HPDE6-E6E7 (cell line): ENCODE data around the gene ILDR2.

ENCODE experiments used
- DNase-seq: peaks from one replicate; pipeline ENCODE4 v3.0.0; 2011; ENCODE audit warnings: missing footprints; ENCODE audit errors: extremely low spot score

ILDR2 gene, protein sequence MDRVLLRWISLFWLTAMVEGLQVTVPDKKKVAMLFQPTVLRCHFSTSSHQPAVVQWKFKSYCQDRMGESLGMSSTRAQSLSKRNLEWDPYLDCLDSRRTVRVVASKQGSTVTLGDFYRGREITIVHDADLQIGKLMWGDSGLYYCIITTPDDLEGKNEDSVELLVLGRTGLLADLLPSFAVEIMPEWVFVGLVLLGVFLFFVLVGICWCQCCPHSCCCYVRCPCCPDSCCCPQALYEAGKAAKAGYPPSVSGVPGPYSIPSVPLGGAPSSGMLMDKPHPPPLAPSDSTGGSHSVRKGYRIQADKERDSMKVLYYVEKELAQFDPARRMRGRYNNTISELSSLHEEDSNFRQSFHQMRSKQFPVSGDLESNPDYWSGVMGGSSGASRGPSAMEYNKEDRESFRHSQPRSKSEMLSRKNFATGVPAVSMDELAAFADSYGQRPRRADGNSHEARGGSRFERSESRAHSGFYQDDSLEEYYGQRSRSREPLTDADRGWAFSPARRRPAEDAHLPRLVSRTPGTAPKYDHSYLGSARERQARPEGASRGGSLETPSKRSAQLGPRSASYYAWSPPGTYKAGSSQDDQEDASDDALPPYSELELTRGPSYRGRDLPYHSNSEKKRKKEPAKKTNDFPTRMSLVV

DNA sequence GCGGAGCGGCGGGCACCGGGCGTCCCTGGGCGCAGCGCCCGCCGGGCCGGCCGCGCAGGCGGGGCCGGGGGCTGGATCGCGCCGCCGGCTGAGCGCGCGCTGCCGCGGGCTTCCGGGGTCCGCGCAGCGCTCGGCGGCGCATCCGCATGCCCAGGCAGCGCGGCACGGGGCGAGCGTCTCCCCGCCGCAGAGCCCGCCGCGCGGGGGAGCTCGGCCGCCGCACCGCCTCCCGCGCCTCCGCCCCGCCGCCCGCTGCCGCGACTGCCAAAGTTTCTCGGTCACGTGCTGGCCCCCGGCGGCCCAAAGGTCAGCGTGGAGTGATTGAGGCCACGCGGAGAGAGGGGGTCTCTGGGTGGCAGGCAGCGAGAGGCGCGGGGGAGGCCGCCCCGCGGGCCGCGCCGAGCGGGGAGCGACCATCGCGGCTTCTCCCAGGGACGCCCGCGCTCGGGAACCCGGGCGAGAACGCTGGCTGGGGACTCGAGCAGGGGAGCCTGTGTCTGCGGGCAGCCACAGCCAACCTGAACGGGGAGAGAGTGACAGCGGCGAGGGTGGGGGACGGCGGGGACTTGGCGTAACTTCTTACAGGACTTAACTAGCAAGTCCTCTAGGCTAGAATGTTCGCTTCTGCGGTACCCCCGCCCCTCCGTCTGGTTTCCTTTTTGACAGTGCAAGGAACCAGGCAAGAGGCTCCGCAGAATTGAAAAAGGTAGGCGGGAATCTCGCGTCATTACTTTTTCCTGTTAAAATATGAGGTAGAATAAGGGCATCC, at the start of gene ILDR2:
ILDR2 (minus strand) TSS at position 180 of the 769 bp plus-strand sequence. CDS start 272 bp downstream, outside the sequence.
- DNase-seq = peak; percentile 32

DNA sequence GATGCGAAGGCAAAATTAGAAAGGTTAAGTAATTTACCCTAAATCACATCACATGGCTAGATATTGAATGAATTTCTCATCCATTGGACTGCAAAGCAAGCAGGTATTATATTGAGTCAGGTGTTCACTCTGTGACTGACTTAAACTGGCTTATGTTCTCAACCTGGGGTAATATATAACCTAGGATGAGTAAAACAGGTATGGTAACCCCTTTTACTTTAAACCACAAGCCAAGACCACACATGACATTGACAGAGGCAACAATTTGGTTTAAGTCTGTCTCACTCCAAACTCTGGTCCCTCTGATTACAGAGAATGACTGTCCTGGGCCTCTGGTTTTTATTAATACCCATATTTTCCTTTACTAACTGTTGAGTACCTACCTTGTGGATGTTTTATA, 47.0 kb upstream of the ILDR2 start:
- no peak for DNase-seq

DNA sequence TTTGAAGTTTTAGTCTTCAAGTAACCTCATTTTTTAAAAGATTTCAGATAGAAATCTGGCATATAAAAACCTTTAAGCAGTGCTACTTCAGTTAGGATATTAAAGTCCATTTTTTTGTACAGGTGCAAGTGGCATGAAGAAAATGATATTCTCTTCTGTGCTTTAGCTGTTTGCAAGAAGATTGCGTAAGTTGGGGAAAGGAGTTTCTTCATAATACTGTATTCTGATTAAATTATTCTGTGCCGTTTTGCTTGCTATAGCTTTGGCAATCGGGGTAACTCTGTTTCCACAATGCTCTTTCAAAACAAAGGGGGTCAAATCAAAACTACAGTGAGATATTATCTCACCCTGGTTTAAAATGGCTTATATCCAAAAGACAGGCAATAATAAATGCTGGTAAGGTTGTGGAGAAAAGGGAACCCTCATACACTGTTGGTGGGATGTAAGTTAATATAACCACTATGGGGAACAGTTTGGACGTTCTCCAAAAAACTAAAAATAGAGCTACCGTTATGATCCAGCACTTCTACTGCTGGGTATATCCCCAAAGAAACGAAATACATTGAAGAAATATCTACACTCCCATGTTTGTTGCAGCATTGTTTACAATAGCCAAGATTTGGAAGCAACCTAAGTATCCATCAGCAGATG, 40.9 kb upstream of the ILDR2 start:
- DNase-seq = no peak

DNA sequence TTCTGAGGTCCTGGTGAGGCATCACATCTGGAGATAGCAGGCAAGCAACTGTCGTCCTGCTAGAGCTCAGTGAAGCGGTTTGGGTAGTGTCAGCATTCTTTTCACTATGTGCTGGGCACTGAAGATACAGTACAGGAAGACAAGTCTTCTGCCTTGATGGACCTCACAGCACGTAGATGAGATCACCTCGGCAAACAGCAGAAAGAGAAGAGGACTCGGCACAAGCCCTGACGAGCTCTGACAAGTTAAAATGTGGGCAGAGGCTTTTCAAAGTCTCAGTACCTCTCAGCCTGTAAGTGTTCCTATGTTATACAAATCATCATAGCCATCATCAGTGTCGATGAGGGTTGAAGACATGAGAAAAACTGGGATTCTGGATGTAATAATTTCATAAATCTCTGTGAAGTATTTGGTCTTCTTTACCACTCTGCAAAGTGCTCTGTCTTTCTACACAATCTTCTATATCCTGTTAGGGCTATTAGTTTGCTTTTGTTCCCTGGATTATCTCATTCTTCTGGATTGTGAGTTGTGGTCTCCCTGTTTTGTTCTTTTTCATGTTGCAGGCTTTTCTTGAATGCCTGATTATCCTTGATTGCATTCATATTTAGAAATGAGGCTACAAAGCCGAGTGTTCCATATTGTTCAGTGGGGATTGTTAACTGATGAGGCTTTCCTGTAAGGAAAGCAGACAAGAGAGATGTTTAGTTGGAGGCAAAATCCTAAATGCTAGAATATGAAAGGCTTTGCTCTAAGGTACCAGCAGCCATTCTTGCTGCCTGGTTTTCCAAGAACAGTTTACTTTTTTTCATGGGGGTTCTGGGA, 38.0 kb upstream of the ILDR2 start:
- DNase-seq = no peak

DNA sequence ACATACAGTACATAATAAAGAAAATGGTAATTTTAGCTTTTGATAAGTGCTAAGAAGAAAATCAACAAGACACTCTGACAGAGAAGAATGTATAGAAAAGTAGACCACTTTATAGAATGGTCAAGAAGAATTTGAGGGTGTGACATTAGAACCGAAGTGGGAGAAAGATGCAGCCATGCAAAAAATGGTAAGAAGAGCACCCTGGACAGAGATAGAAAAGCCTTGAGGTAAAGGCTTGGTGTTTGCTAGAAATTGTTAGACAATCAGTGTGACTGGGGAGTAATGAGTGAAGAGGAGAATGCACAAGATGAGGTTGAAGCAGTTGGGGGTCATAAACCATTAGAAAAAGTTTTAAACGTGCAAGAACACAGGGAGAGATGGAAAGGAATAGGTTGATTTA, 37.2 kb upstream of the ILDR2 start:
- no peak for DNase-seq

DNA sequence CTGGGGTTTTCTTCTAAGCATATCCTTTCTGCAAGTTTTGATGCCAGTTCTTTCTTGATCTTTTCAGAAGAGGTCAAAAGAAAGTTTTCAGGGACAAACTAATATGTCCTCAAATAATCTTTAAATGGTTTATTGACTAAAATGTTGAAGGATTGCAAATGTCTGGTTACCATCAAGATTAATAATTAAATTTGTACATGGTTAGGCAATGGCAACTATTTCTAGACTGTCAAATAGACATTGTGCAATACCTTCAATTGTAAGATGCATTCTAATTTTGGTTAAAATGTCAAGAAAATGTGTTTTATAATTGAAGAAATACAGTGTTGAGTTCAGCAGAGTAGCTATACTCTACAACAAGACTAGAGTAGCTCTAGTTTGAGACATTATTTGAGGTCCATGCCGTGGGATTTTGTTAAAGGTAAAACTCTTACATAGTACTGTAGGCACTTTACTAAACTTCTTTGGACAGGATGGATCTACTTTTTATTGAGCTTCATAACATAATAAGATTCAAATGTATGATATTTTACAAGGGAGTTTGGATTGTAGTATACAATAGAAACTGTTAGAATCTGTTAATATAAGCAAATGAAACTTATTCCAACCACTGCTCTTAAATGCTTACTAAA, 36.3 kb upstream of the ILDR2 start:
- no peak for DNase-seq

DNA sequence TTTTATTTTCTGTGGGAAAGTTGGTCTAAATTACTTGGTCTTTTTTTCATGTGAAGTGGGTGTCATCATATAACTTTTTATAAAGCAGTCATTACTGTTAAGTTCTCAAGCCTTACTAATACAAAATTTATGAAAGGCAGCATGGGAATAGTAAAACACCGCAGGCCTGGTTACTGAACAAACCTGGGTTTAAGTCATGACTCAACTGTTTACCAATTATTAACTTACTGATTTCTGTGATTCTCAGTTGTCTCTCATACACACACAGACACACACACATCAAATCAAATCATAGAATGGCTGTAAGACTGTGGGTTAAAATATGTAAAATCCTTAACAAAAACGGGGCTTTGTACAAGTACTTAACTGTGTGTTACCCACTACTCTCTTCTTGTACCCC, 28.4 kb upstream of the ILDR2 start:
- DNase-seq = no peak

DNA sequence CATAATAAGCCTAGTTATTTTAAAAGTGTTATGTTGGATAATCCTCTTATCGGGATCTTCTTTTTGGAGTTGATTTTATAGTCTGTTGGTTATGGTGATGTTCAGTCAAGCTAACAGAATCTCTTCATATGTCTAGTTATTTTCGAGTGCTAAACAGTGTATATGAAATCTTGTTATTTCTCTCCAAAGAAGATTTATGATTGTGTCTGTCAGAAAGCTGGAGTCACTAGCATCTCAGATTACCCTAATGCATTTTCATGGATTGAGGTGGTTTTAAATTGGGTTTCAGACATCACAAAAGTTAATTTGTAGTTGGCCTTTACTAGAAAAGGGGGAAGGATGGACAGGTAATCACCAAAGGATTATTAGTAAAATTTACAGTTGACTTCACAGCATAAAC, 27.0 kb upstream of the ILDR2 start:
- no peak for DNase-seq

DNA sequence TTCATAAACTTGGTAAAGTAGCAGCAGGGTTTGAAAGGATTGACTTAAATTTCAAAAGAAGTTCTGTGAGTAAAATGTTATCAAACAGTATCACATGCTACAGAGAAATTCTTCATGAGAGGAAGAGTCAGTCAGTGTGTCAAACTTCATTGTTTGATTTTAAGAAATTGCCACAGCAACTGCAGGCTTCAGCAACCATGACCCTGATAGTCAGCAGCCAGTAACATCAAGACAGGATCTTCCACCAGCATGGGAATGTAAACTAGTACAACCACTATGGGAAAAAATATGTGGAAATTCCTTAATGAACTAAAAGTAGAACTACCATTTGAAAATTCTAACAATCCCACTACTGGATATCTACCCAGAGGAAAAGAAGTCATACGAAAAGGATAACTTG, 25.2 kb upstream of the ILDR2 start:
- no peak for DNase-seq

DNA sequence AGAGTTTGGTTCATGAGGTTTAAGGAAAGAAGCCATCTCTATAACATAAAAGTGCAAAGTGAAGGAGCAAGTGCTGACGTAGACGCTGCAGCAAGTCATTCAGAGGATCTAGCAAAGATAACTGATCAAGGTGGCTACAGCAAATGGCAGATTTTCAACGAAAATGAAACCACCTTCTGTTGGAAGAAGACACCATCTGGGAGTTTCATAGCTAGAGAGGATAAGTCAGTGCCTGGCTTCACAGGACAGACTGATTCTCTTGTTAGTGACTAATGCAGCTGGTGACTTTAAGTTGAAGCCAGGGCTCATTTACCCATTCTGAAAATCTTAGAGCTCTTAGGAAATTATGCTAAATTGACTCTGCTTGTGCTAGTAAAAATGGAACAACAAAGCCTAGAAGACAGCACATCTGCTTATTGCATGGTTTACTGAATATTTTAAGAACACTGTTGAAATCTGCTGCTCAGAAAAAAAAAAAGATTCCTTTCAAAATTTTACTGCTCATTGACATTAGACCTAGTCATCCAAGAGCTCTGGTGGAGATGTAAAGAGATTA, 24.2 kb upstream of the ILDR2 start:
- no peak for DNase-seq

DNA sequence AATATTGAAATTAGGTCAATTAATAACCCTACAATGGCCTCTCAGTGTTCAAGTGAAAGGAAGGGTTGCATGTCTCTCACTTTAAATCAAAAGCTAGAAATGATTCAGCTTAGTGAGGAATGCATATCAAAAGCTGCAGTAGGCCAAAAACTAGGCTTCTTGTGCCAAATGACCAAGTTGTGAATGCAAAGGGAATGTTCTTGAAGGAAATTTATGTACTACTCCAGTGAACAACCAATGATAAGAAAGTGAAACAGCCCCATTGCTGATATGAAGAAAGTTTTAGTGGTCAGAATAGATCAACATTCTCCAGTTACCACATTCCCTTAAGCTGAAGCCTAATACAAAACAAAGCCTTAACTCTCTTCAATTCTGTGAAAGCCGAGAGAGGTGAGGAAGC, 23.7 kb upstream of the ILDR2 start:
- DNase-seq = no peak

DNA sequence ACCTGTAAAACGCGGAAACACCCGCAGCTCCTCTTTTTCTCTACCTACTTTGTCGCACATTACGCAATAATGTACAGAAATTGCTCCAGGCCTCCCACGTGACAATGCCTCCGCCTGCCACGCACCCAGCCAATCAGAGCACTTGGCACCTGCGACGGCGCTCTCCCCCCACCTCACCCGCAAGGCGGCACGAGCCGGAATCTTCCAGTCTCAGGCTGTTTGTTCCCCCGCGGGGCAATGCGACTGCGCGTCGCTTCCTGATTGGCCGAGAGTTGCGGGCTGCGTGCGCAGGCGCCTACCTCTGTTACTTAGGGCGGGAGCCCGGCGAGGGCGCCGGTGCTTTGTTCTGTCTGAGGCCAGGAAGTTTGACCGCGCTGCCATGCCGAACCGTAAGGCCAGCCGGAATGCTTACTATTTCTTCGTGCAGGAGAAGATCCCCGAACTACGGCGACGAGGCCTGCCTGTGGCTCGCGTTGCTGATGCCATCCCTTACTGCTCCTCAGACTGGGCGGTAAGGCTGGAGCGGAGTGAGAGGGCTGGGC, 13.7 kb upstream of the ILDR2 start, which contains the start of gene MAEL:
MAEL (plus strand) TSS at position 307 of the 542 bp plus-strand sequence; CDS start at position 380, 73 bp downstream.
- DNase-seq = no peak

DNA sequence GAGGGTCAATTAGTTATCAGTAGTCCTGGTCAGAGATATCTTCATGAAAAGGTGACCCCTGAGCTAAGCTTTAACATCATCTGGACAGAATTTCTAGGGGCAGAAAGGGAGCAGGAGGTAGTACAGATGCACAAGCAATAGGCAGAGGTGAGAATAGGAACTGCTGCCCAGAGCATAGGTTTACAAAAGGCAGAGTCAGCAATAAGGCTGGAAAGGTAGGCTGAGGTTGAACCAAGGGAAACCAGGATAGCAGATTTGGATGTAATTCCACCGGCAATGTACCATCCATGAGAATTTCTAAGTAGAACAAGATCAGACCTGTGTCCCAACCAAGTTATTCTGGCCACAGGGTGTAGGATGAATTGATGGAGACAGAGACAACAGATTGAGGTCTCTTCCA, 6.2 kb upstream of the ILDR2 start:
- DNase-seq = no peak

DNA sequence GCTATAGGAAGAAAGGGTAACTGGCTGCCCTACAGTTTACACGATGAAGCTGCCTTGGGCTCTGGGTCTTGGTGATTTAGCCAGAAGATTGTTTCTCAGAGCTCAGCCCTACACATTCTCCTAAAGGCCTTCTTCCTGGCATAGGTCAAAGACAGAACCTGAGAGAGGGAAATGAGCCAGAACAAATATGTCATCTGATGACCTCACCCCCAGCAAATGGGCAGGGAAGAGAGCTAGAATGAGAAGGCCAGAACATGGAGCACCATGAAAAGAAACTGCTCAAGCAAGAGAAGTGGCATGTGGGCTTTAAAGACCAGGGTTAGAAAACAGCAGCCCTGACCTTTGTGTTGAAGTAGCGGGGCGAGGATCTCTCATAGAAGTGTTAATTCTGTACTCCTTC, 5.5 kb upstream of the ILDR2 start:
- DNase-seq = no peak

DNA sequence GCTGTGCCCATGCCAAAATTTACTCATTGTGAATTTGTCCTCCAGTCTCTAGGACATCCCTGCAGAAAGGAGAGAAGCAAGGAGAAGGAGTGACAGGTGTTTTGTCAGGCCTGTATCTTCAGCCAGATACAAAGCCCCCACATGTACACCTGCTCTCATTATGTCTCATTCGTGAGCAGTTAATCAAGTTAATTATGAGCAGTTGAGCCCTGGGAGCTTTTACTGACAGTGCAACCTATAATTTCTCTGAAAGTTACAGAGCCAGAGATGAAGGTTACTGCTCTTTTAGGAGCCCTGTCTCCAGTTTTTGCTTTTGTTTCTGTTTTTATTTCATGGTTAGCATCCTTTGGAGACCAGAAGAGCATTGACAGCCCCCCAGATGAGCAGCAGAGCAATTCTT, 5.0 kb upstream of the ILDR2 start:
- DNase-seq = no peak

DNA sequence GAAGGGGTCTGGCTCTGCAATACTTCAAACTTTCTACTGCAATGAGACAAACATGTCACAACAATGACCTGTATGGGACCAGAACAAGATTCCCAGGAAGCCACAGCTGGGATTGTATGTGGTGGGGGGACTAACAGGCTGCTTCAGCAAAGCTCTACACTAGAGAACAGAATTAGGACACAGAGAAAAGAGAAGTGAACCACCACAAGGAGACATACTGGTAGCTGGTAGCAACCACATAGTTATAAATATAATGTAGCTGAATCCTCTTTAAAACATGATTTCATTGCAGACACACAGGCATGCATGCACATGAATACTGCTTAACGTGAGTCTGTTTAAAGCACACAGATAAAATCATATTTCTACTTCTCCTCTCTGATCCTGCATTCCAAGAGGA, 3.5 kb upstream of the ILDR2 start:
- no peak for DNase-seq

DNA sequence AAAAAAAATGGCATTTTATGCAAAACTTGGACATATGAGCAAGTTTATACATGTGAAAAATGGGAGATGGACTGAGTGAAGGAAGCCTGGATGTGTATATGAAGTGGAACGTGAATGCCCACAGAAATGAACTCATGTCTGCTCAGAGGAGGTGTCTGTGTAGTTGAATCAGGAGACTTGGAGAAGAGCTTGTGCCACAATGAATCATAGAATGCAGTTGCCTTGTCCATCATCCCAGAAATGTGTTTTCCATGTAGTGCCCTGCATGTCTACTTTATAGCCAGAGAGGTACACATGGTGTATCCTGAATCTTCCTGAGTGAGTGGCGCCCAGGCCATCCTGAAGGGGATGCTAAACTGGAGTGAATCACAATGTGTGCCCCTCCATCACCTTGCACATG, 2.6 kb upstream of the ILDR2 start:
- no peak for DNase-seq

DNA sequence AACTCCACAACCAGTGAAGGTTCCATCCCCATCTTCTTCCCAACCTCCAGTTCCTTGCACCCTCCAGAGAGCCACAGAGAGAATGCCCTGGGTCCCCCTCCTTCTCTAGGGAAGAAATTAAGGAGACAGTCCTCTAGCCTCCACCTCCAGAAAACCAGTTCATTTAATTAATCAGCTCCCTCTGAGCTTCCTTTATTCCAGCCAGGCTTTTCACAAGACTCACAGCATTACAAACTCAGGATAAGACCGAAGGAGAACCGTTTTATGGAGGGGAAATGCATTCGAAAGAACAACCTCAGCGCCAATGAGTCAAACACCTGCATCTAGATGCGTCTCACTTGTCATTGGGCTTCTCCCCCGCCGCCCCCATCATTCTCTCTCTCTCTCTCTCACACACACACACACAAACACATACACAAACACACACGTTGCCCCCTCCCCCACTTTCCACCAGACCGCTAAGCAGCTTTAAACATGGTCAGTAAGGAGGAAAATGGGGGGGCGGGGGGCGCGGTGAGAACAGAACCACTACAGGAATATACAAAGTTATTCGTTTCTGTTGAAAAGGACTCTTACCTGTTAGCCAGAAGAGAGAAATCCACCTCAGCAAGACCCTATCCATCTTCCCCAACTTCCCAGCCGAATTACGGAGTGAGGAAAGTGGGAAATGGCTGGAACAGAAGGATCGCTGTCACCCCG, 544 bp downstream of the ILDR2 start:
- DNase-seq = no peak

DNA sequence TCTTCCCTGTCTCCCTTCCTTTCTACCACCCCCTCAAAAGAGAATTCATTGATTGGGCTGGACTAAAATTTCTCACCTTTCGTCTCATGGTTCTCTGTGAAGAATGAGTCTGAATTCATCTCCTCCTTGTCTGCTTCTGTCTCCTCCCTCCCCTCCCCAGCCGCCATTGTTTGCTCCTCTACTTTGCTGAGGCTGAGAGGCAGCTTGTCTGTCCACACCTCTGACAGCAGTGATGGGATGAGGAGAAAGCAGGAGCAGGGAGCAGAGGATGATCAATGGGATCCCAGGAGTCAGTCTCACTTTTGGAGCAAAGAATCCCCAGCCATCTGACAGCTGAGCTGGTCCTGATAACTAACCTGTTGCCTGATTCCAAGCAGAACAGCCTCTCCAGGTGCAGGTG, 2.5 kb downstream of the ILDR2 start:
- no peak for DNase-seq

DNA sequence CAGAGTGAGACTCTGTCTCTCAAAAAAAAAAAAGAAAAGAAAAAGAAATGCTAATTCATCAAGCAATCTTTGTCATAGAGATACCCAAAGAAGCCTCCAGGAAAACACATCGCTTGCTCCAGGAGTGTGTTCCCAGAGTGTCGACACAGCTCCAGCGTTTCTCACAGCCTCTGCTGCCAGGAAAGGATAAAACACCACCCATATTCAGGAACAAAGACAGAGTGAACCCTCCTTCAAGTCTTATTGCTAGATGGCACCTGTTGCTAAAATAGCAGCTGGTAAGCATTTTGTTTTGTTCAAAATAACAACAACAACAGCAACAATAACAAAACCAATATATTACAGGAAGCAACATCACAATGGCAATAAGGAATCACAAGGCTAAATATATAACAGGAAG, 3.1 kb downstream of the ILDR2 start:
- no peak for DNase-seq
